B cell (primary cell): ENCODE results near the gene FTO. TPM values are rescaled to one million over a fixed set of nuclear protein-coding genes. Genes with fewer than 3 reads are reported as not detected.

Experiments used
- ATAC-seq: fragments of 200-7000 bp; cut with Tn5 transposase; one replicate; pipeline ENCODE4 v1.10.0; 2021; ENCODE audit warnings: low read depth, mild to moderate bottlenecking, moderate number of reproducible peaks, moderate library complexity
- CTCF ChIA-PET: fragments of 350-600 bp; sonication (Branson Sonifier 250); formaldehyde crosslinking; loops from one replicate; lab custom pipeline; 2021; ENCODE audit warnings: antibody characterized with exemption, inconsistent platforms; lab: Charles Lee
- POLR2A ChIA-PET: fragments of 350-600 bp; sonication (Branson Sonifier 250); formaldehyde crosslinking; loops from one replicate; lab custom pipeline; 2021; ENCODE audit warnings: antibody characterized with exemption; lab: Charles Lee
- DNase-seq: peaks from one replicate; pipeline ENCODE4 v3.0.0; 2013
- H2AFZ ChIP-seq: 2 replicates; pipeline ENCODE4 v1.6.1; 2012; ENCODE audit warnings: mild to moderate bottlenecking, low read depth, low read length; ENCODE audit not compliant: insufficient read depth, poor library complexity, severe bottlenecking
- H3K27ac ChIP-seq, 2 donors: 1 replicate in 1 of 2; 2 replicates in 1 of 2; pipeline ENCODE4 v1.5.1; 2012 to 2013; ENCODE audit warnings: low read length in 2 of 2, mild to moderate bottlenecking in 2 of 2, moderate library complexity in 1 of 2
- H3K27me3 ChIP-seq, 4 experiments: fragments of 200-600 bp in 1 of 4; sonication (generic) in 1 of 4; replicated peaks in 1 of 4; 1 replicate in 2 of 4; 2 replicates in 2 of 4; pipeline versions ENCODE4 v1.6.1 to v1.7.0; 2013 to 2016; ENCODE audit warnings: low read length in 3 of 4, mild to moderate bottlenecking in 2 of 4, mixed read lengths in 1 of 4, moderate library complexity in 1 of 4; ENCODE audit not compliant: insufficient read depth in 4 of 4, control insufficient read depth in 3 of 4; ENCODE audit errors: control extremely low read depth in 1 of 4
- H3K36me3 ChIP-seq, 2 experiments: replicated peaks in 1 of 2; 1 replicate in 1 of 2; 2 replicates in 1 of 2; pipeline versions ENCODE4 v1.6.1 to v1.7.1; 2013; ENCODE audit warnings: low read length in 1 of 2; ENCODE audit not compliant: insufficient read depth in 2 of 2, control insufficient read depth in 1 of 2; ENCODE audit errors: control extremely low read depth in 1 of 2, extremely low read depth in 1 of 2
- H3K4me1 ChIP-seq, 2 donors: fragments of 200-600 bp in 1 of 2; sonication (generic) in 1 of 2; 1 replicate in 1 of 2; 2 replicates in 1 of 2; pipeline versions ENCODE4 v1.5.1 to v1.6.1; 2013 to 2017; ENCODE audit warnings: low read length in 2 of 2; ENCODE audit not compliant: control insufficient read depth in 2 of 2, insufficient read depth in 2 of 2
- H3K4me2 ChIP-seq: replicated peaks from 2 replicates; pipeline ENCODE3; 2012; ENCODE audit warnings: mild to moderate bottlenecking, low read depth, low read length; ENCODE audit not compliant: poor library complexity, severe bottlenecking
- H3K4me3 ChIP-seq, 5 experiments: fragments of 200-600 bp in 1 of 5; sonication (generic) in 1 of 5; 1 replicate in 3 of 5; 2 replicates in 2 of 5; pipeline versions ENCODE4 v1.5.1 to v1.7.0; 2011 to 2016; ENCODE audit warnings: low read length in 4 of 5, mild to moderate bottlenecking in 4 of 5, low read depth in 2 of 5, control low read depth in 1 of 5, moderate library complexity in 1 of 5; ENCODE audit not compliant: insufficient read depth in 1 of 5; ENCODE audit errors: control extremely low read depth in 1 of 5, extremely low read depth in 1 of 5
- H3K79me2 ChIP-seq: fragments of 200-600 bp; sonication (generic); one replicate; pipeline ENCODE4 v1.6.0; 2016; ENCODE audit warnings: low read length; ENCODE audit not compliant: control insufficient read depth, insufficient read depth
- H3K9ac ChIP-seq: fragments of 200-600 bp; sonication (generic); 2 replicates; pipeline ENCODE4 v1.6.1; 2017; ENCODE audit warnings: mild to moderate bottlenecking, low read length, moderate library complexity
- H3K9me3 ChIP-seq, 3 donors: one replicate each; pipeline versions ENCODE4 v1.6.1 to v1.7.1; 2013; ENCODE audit warnings: low read length in 2 of 3; ENCODE audit not compliant: control insufficient read depth in 2 of 3, insufficient read depth in 1 of 3; ENCODE audit errors: control extremely low read depth in 1 of 3
- H4K20me1 ChIP-seq: 2 replicates; pipeline ENCODE4 v1.6.0; 2012; ENCODE audit warnings: mild to moderate bottlenecking, low read length; ENCODE audit not compliant: insufficient read depth, control insufficient read depth, poor library complexity, severe bottlenecking
- H3K27ac Mint-ChIP-seq: one replicate; pipeline ENCODE4 v1.8.0; 2021; ENCODE audit warnings: mixed read lengths
- H3K27me3 Mint-ChIP-seq: one replicate; pipeline ENCODE4 v1.8.0; 2021; ENCODE audit warnings: mixed read lengths
- H3K4me1 Mint-ChIP-seq: one replicate; pipeline ENCODE4 v1.8.0; 2021; ENCODE audit warnings: mixed read lengths
- H3K4me3 Mint-ChIP-seq: one replicate; pipeline ENCODE4 v1.8.0; 2021; ENCODE audit warnings: mixed read lengths
- H3K9me3 Mint-ChIP-seq: one replicate; pipeline ENCODE4 v1.8.0; 2022; ENCODE audit warnings: mixed read lengths; ENCODE audit not compliant: insufficient read depth
- EZH2 ChIP-seq: IDR thresholded peaks from 2 replicates; pipeline ENCODE4 v1.6.1; 2012; ENCODE audit warnings: borderline replicate concordance, low read depth, mild to moderate bottlenecking, moderate library complexity, low read length; ENCODE audit not compliant: insufficient read depth, poor library complexity, severe bottlenecking
- WGBS: methylation state at CpG from one replicate; pipeline ENCODE4 v1.1.5; 2013; ENCODE audit warnings: missing lambda C conversion rate; ENCODE audit not compliant: insufficient coverage; 5-methylcytosine and 5-hydroxymethylcytosine counted together
- intact Hi-C: fragments of 100-400 bp; cut with micrococcal nuclease; formaldehyde crosslinking; loops from one replicate; pipeline ENCODE4 v1.10.0; 2022
- polyA plus RNA-seq: library from polyadenylated mRNA; depleted of rRNA; stranded (reverse); fragments of >200 nt; gene quantifications from 2 replicates; pipeline ENCODE4 v1.2.3, GENCODE V29; 2012
- total RNA-seq, 2 donors: library from RNA; stranded (reverse); fragments of 120-200 nt in 1 of 2; gene quantifications; 1 replicate in 1 of 2; 2 replicates in 1 of 2; pipeline versions ENCODE4 v1.2.3 to v1.2.4, GENCODE V29; 2013 to 2022
- TF ChIP-seq, protein P1 (sequence below): fragments of 200-600 bp; IDR thresholded peaks from one replicate; pipeline ENCODE4 v1.8.0; 2022; ENCODE audit warnings: antibody characterized with exemption, mild to moderate bottlenecking

The FTO gene
- total and polyA plus RNA-seq, 2 donors (not counting 1 experiment from before 2014, with no cell fraction given): 26.5 to 68.5 TPM

DNA sequence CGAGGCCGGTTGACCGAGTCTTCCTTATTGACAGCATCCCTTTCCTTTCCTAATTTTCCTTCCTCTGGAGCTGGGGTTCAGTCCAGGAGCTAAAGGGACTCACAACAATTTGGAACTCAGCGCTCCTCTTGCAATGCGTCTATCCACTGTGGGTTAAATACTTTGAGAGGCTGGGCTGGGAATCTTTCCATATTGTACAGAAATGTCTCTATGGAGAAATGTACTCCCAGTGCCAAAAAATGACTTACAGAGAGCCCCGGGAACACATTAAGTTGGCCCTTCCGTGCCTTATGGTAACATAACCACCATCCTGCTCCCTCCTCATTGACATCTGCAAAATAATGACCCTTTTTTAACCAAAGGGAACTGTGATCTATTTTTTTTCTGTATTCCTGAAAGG lies 192.8 kb downstream of the FTO start:
- no peak for TF ChIP-seq EZH2
- TF ChIP-seq, protein P1, sequence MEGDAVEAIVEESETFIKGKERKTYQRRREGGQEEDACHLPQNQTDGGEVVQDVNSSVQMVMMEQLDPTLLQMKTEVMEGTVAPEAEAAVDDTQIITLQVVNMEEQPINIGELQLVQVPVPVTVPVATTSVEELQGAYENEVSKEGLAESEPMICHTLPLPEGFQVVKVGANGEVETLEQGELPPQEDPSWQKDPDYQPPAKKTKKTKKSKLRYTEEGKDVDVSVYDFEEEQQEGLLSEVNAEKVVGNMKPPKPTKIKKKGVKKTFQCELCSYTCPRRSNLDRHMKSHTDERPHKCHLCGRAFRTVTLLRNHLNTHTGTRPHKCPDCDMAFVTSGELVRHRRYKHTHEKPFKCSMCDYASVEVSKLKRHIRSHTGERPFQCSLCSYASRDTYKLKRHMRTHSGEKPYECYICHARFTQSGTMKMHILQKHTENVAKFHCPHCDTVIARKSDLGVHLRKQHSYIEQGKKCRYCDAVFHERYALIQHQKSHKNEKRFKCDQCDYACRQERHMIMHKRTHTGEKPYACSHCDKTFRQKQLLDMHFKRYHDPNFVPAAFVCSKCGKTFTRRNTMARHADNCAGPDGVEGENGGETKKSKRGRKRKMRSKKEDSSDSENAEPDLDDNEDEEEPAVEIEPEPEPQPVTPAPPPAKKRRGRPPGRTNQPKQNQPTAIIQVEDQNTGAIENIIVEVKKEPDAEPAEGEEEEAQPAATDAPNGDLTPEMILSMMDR: no peak
- intact Hi-C loops: no loop called here

DNA sequence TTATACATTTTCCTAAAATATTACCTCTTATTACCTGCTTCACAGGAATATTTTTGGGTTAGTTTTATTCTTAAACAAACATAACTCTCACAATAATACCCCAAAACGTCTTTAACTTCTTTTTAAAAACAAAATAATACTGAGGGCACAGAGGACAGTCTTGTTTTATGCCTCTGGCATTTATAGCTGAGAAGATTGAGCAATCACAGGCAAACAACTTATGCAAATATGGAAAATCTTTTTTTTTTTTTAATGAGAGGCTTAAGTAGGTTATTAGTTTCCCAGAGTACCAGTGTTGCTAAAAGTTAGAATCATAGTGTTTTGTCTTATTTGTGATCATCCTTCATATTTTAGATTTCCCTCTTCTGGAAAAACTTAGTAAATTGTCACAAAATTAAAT lies 195.0 kb downstream of the FTO start:
- WGBS: no CpG with 5 or more reads among the region's 1 CpG
- Mint-ChIP-seq H3K4me3 (no peak overlapping the region), H3K27me3 (no peaks in the 10 kb centered on the region), H3K4me1 (no peaks in the 10 kb centered on the region), H3K27ac (no peak overlapping the region), H3K9me3 (no peaks in the 10 kb centered on the region)
- H3K9ac ChIP-seq: no peak overlapping the region
- no peak overlapping the region for H3K4me3 ChIP-seq
- H4K20me1 ChIP-seq: no peaks in the 10 kb centered on the region
- no peak for DNase-seq
- H3K9me3 ChIP-seq: no peaks in the 10 kb centered on the region
- ATAC-seq: no peak
- H3K79me2 ChIP-seq: no peaks in the 10 kb centered on the region
- H3K4me1 ChIP-seq: no peaks in the 10 kb centered on the region
- CTCF ChIA-PET: no interaction called here
- H2AFZ ChIP-seq: no peak overlapping the region
- POLR2A ChIA-PET: no interaction called here
- no peak overlapping the region for H3K4me2 ChIP-seq
- intact Hi-C loops: no loop called here
- no peak overlapping the region for H3K27ac ChIP-seq
- no peak for TF ChIP-seq EZH2
- TF ChIP-seq, protein P1: no peak
- H3K36me3 ChIP-seq: peaks cover 0 to under 1% of the 10 kb centered on the region in 2 experiments
- H3K27me3 ChIP-seq: no peaks in the 10 kb centered on the region

More for the DNA sequence above, 192.8 kb downstream of the FTO start:
- H3K36me3 ChIP-seq: no peaks in the 10 kb centered on the region
- ATAC-seq (no peak), DNase-seq (no peak)
- Mint-ChIP-seq H3K27me3 (no peaks in the 10 kb centered on the region), H3K9me3 (no peaks in the 10 kb centered on the region), H3K4me1 (no peaks in the 10 kb centered on the region), H3K4me3 (no peak overlapping the region), H3K27ac (no peak overlapping the region)
- WGBS: 96% methylated on average over 5 of the region's 7 CpGs
- H3K27me3 ChIP-seq: no peaks in the 10 kb centered on the region
- H3K4me3 ChIP-seq: no peak overlapping the region
- POLR2A ChIA-PET: no interaction called here
- no peaks in the 10 kb centered on the region for H3K4me1 ChIP-seq
- no peak overlapping the region for H3K27ac ChIP-seq
- no peak overlapping the region for H2AFZ ChIP-seq
- no peaks in the 10 kb centered on the region for H4K20me1 ChIP-seq
- no peak overlapping the region for H3K9ac ChIP-seq
- H3K4me2 ChIP-seq: no peak overlapping the region
- H3K9me3 ChIP-seq: no peaks in the 10 kb centered on the region
- H3K79me2 ChIP-seq: no peaks in the 10 kb centered on the region
- CTCF ChIA-PET: no interaction called here
